Measurements from ENCODE around the gene CD247.
A peak's percentile ranks its signal among the peaks of the same experiment; 100 is the strongest.

Gene CD247

DNA sequence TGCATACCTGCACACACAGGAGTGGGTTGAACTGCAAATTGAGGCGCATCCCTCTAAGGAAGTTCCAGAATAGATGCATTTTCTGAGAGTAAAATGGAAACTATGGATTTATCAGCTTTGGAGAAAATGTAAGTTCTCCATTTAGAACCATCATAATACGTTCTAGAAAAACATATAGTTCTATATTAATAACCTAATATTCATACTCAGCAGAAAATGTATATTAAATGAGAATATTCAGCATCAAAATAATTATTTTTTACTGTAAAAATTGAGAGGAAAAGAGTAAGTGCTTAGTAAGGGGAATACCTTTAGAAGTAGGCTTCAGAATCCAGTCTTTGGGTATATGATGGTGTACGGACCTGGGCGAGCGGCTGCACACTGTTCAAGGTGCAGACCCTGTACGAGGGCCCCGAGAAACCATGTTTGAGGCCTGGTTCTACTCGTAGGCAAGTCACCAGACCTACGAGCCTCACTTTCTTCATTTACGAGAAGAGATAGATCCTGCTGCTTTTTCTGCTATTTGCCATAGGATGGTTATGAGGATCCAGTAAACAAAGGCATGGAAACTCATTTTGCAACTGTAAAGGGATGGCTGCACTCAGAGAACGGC is 6.8 kb downstream of the CD247 start:
- no peak for DNase-seq

DNA sequence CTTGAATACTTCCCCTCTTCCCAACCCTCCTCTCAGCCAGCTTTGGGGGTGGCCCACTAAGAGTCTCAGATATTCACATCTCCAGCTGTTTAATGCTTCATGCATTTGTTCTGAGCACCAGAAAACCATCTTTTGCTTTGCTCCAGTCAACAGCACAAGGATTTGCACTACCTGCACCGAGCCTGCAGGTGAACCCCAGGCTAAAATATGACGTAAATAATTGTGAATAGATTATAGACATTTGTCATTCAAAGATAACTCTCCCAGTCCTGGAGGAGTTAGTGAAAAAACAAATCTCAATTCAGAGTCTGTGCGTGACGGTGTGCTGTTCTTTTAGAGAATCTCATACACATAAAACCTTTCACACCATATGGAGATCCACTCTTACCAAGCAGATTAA is 7.4 kb downstream of the CD247 start:
- DNase-seq: no peak

DNA sequence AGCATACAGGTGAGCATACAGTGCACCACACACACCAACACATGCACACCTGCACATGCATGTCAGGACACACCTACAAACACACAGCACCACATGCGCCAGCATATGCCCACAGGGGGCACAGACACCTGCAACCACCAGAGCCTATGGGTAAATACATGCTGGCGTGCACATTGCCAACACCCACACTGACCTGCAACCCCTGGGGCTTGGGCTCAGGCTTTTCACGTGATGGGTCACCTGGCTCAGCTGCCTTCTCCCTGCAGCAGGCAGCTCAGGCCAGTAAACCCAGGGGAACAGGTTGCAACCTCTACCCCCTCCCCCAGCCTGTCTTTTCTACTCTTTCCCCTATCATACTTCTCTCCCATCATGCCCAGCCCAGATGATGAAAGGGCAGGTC is 8.1 kb downstream of the CD247 start:
- DNase-seq: no peak

DNA sequence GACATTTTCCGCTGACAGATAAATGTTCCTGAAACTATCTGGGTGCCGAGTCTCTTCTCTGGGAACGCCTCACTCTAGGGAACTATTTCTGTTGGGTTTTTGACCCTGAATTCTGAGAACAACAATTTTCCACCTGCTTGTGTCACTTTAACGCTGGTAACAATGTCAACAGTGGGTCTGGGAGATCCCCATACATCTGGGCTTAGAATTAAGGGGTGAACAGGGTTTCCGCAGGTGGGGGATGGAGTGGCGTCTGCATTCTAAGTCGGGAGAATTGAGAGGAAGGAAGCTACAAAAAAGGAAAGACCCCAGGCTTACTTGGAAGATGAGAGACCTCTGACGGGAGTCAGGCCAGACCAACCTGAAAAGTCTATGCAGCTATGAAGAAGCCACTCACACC is 8.7 kb downstream of the CD247 start:
- no peak for DNase-seq

DNA sequence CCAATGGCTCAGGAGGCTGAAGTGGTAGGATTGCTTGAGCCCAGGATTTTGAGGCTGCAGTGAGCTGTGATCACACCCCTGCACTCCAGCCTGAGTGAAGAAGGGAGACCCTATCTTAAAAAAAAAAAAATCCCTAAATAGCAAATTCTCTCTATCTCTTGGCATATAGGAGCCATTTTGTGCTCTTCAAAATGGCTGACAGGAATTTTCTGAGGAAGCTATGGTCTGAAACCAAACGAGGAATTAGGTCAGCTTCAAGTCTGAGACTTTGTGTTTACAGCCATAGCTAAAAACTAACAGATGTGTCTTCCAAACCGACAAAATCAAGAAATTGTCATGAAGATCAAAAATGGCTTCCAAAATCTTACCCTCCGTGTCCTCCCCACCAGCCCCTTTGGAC is 10.6 kb downstream of the CD247 start:
- no peak for DNase-seq

DNA sequence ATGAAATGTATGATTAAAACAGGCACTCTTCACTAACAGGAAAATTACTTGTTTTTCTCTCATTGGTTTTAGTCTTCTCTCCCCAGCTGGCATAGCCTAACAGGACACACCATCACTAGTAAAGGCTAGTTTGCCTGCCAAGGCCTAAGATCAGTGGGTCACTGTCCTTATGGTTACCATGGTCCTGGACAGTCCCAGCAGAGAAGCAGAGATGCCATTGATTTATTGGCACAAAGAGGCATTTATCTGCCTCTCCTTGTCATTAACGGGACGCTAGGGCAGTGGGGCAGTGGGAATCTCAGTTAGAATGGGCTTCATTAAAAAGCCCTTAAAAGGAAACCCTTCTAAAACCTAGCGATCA is 13.9 kb downstream of the CD247 start:
- no peak for DNase-seq

DNA sequence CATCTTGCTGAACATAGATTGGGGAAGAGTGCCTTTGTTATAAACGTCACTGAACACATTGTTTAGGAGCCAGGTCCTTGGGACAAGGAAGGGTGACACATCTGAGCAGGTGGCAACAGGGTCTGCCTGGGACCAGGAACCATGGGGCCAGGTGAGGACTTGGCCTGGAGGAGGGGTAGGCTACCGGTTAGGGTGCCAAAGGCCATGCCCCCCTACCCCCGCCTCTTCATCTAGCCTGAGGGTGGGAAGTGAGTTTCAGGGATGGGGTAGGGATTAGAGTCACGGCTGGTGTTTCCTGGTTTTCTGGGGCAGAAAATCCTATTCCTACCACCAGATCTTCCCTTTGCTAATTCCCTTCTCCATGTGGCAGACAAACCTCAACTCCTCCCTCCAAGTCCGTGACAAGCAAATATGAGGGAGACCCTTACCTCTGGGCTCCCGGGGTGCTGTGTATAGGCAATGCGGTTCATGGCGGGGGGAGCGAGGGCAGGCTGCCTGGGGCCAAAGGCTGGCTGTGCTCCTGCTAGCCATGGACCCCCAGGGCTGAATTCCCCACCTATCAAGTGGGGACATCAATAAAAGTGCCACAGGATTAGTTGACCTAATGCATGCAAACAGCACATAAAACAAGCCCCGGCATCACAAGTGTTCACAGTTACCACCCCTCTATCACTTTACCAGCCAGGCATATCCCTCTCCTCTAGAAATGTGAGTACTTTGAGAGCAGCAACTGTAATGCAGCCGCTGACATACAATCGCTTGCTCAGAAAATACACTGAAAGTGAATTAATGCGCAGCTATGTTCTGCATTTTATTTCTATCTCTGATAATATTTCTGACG is 14.5 kb downstream of the CD247 start:
- DNase-seq: no peak

DNA sequence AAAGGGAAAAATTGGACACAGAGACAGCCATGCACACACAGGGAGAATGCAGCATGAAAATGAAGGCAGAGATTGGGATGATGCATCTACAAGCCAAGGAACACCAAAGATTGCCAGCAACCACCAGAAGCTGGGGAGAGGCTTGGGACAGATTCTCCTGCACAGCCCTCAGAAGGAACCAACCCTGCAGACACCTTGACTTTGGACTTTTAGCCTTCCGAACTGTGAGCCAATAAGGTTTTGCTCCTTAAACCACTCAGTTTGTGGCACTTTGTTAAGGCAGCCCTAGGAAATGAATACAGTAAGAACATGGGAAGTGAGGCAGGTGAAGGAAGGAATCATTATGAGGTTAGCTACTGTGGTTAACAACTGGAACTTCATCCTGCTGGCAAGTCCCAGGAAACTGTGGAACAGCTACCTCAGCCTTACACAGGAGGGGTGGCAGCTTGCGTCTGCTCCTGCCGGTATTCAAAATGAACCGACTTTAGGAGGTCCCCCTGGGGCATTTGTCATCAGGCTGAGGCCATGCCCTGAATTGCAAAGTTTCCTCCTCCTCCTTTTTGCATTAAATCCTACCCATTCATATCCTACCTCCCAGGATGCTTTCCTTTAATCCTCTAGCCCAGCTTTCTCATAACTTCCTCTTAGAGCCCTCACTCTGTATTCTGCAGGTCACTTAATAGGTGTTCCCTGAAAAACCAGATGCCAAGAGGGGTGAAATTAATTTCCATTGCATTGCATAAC is 15.4 kb downstream of the CD247 start:
- no peak for DNase-seq

DNA sequence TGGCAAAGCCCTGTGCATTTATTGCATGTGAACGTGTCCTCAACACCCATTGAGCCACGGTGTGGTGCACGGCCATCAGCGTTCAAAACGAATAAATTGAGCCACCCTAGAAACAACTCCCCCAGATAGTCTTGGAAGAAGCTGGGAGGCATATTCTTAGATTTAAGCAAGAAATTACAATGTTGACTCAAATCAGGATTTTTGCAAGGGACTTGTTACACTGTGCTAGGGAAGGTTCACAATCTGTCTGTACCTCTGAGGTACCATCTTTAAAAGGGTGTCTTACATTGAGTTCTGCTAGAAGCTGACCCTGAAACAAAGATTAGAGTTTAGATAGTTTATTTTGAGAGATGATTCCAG is 16.2 kb downstream of the CD247 start:
- DNase-seq: no peak

DNA sequence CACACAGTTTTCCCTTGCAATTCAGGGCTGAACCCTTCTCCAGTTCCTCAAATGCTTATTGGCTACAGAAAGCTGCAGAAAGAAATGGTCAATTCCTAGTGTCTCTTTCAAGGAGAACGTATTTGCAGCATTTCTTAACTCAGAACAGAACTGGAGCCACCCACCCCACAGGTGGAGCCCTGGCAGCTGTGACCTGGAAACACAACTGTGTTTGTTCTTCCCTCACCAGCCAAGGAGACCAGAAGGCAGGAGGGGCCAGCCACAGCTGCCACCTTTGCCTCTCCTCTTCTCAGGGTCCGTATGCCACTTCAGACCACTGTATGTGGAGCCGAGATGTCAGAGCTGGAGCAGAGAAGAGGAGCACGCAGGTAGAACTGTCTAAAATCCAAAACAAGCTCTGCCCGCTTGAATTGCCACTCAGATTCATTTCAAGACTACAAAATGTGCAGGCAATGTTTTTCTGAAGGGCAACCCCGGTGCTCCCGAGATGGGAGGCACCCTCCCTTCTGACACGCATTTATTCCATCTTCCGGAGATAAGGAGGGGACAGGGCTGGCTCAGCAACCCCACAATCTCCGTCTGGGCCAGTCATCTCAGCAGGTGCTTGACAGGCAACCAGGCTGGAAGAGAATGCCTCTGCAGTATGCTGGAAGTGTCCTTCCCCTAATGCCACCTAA is 16.7 kb downstream of the CD247 start:
- DNase-seq: peak; percentile 51

DNA sequence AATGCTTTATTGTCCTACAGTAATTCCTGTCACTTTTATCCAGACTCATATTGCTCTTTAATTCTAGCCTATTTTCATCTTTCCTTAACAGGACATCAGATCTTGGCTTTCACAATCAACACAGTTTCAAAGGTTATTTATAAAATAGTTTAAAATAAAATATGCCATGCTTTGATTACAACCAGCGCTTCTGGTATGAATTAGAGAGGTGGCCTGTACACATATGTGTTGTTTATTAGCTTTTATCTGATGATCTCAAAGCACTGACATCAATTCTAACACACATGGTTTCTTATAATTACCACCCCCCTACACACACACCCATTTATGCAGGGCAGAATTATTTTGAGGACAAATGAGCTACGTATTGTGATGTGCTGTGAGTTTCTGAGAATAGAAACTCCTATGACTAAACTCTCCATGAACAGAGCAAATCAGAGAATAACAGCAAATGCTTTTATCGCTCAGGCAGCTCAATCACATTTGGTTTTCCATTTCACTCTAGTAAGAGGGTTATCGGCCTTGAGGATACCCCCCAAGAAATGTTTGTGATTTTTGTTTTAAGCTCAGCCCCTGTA is 18.0 kb downstream of the CD247 start:
- DNase-seq: no peak

DNA sequence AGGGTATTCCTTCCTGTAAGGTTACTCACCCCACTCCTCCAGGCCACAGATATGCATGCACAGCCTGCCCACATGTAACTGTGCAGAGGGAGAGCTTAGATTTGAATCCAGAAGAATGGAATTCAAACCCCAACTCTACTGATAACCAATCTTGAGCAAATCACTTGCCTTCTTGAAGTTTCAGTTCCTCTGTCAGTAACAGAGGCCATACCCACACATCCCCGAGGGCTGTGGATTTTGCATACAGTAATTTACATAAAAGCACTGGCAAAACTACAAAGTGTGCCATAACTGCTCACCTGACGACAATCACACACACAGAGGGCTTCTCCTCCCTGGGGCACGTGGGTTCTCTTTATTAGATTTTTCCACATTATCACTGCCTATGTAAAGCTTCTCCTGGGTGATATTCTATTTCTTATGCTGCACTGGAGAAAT is 18.6 kb downstream of the CD247 start:
- peak; percentile 28 for DNase-seq

DNA sequence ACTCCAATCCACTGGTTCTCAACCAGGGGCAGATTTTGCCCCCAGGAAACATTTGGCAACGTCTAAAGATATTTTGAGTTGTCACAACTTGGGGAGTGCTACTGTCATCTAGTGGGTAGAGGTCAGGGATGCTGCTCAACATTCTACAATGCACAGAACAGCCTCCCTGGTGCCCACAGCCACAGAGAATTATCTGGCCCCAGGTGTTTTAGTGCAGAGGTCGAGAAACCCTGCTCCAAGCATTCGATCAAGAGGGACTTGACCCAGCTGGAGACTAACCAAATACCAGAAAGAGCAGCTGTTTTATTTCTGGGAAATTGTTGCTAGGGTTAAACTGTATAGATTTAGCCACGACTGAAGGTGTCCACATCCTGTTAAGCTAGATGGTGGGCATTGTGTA is 19.2 kb downstream of the CD247 start:
- no peak for DNase-seq

DNA sequence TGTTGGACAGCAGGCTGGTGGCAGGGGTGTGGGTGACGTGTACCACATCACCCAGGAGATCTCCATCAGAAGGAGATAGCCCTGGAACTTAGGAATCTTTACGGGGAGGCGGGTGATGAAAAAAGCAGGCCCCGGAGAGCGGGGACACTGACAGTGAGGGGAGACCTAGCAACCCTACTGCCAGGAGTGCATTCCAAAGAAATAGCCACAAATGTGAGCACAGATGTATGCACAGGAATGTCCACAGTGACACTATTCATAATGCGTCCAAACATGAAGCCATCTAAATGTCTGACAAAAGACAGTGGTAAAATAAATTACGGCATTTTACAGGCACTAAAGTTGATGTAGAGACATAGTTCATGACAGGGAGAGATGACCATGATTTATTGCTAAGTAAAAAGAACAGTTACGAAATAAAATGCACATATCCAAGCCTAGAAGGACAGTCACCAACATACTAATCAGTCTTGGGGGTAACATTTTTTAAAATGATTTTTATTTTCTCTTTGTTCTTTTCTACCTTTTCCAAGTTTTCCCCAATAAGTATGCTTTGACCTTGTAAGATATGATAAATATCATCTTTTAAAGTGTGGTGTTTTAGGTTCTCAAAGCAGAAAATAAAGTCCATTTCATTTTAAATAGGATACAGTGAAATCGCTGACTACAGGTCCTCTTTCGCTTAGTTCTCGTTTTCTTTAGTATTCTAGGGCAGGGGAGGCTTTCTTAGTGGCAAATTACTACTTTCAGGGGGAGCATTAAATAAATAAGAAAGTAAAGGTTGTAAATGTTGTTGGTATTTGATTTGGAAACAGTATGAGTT is 21.3 kb downstream of the CD247 start:
- no peak for DNase-seq

DNA sequence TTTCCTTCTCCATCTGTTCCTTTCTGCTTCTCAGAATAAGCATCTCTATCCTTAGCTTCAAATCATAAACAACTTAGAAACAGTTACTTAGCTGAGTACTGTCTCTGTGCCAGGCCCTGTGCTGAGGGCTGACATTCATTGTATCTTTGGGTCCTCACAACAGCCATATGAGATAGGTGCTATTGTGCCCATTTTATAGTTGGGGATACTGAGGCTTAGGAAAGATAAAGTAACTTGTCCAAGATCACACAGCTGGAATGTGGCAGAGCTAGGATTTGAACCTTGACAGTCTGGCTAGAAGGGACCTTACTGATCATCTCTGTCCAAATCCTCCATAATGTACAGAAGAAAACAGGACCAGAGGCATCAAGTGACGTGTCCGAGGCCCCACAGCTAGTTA is 25.0 kb downstream of the CD247 start:
- no peak for DNase-seq

DNA sequence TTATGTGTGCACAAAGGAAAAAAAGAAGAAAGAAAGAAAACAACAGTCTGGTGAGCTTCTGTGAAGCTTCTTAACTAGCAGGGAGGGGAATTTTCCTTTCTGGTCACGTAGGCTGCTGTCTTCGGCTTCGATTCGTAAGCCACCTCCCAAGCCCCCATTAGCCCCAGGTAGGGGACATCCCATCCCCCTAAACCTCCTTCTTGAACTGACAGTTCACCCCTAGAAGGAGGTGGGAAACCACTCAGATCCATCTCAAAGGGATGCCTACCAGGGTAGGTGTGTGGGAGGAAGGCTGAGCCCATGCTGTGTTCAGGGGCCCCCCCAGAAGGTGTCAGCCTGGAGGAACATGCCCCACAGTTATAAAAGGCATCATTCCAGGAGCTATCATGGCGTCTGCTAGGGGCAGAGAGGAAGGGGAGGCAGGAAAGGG is 25.8 kb downstream of the CD247 start:
- peak; percentile 30 for DNase-seq

DNA sequence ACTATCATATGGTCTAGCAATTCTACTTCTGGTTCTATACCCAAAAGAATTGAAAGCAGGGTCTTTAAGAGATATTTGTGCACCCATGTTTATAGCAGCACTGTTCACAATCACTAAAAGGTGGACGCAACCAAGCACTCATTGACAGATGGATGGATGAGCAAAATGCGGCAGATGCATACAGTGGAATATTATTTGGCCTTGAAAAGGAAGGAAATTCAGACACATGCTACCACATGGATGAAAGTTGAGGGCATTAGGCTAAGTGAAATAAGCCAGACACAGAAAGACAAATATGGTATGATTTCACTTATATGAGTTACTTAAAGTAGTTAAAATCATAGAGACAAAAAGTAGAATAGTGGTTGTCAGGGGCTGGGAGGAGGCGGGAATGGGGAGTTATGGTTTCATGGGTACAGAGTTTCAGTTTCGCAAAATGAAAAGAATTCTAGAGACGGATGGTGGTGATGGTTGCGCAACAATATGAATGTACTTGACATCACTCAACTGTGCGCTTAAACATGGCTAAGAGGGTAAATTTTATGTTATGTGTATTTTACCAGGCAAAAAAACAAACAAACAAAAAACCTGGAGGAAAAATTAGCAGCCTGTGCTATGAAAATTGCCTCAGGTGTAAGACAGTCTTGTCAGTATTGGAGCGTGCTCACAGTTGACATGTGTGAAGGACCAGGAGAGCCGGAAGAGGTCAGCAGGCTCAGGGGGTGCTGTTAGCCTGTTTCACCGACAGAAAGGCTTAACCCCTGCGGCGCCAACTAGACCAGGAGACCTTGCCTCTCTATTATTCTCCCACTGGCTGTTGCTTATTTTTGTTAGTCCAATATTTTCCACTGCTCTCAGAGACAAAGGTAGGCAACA is 26.5 kb downstream of the CD247 start:
- DNase-seq: peak; percentile 55

DNA sequence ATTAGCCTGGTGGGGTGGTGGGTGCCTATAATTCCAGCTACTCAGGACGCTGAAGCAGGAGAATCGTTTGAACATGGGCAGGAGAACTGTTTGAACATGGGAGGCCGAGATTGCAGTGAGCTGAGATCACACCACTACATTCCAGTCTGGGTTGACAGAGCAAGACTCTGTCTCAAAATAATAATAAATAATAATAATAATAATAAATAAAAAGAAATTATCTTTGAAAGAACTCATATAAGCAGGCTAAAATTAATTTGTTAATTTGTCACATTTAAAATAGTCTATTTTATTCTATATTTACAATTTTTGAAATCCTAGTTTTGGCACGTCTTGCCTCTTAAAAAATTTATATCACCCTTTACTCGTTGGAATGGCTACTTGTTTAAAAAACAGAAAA is 27.6 kb downstream of the CD247 start:
- no peak for DNase-seq

DNA sequence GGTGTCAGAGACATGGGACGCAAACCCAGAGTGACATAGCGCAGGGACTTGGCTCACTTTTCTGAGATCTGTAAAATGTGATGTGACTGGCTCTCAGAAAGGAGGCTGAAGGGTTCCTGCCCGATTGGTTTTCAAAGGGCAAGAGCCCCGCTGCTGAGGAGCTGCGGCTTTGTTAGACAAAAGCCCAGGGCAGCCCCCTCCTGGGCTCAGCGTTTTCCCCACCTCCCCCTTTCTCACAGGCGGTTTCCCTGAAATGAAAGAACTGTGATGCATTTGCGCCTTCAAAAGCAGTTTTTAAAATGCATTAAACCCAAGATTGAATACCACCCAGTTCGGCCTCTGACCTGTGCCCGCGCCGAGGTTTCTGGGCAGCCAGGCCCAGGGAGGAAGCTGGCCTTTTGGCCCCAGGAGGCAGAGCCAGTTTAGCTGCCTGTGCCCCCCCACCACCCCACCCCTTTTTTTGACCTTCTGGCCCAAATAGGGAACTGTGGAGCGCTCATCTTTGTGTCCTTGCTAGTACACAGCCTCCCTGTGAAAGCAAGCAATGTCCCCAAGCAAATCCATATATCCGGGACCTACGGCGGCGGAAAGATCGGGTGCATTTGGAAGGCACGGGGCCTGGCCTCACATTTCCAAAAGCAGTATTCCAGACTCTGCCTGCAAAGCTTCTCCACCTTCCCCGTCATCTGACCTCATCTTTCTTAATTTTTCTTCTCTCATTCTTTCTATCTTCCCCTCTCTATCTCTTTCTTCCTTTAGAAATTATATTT is 28.6 kb downstream of the CD247 start:
- peak; percentile 50 for DNase-seq

DNA sequence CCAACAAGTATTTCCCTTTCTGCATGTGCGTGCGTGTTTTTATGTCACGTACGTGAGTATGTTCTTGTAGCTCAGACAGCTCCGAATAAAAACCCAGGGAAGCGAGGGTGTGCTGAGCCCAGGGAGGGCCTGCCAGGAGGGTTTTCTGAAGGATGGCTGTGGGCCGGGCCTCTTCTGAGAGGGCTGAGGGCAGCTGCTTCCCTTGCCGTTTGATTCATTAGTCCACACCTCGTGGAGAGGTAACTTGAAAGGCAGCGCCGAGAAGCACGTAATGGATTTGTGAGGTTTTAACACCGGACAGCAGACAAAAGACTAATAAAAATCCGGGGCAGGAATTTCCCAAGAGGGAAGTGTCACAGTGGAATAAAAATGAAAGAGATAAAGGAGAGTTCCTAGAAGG is 29.5 kb downstream of the CD247 start:
- no peak for DNase-seq
